NB4 (cell line): ENCODE data around the gene SKIL.
"Not testable (repeated sequence)": the region's sequence is repeated elsewhere in the genome, so short reads cannot be mapped to it uniquely, and the experiment has no call there.

Experiments
- DNase-seq: peaks from one replicate; pipeline ENCODE4 v3.0.0; 2010; ENCODE audit warnings: low read depth
- H3K4me3 ChIP-seq: one replicate; pipeline ENCODE4 v1.5.1; 2011; ENCODE audit warnings: mild to moderate bottlenecking, low read depth, low read length, moderate library complexity
- CTCF ChIP-seq: IDR thresholded peaks from one replicate; pipeline ENCODE4 v1.5.1; 2012; ENCODE audit warnings: low read depth, low read length
- MYC ChIP-seq: IDR thresholded peaks from 2 replicates; pipeline ENCODE4 v1.6.1; 2011; ENCODE audit warnings: low read depth, low read length
- POLR2A ChIP-seq: IDR thresholded peaks from 2 replicates; pipeline ENCODE4 v1.6.1; 2011; ENCODE audit warnings: mild to moderate bottlenecking; ENCODE audit not compliant: insufficient read length; ENCODE audit errors: extremely low read depth
- TF ChIP-seq, protein P1 (sequence below): IDR thresholded peaks from 2 replicates; pipeline ENCODE4 v1.6.1; 2011; ENCODE audit warnings: low read depth, low read length

Gene SKIL

GRCh38 chr3:170331143-170331542, 26.4 kb upstream of the SKIL start:
- DNase-seq, result no peak
- TF ChIP-seq, protein P1, sequence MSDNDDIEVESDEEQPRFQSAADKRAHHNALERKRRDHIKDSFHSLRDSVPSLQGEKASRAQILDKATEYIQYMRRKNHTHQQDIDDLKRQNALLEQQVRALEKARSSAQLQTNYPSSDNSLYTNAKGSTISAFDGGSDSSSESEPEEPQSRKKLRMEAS, result no peak
- TF ChIP-seq MYC (no peak), CTCF (no peak), POLR2A (no peak)
- H3K4me3 ChIP-seq, result no peak overlapping the region

DNA sequence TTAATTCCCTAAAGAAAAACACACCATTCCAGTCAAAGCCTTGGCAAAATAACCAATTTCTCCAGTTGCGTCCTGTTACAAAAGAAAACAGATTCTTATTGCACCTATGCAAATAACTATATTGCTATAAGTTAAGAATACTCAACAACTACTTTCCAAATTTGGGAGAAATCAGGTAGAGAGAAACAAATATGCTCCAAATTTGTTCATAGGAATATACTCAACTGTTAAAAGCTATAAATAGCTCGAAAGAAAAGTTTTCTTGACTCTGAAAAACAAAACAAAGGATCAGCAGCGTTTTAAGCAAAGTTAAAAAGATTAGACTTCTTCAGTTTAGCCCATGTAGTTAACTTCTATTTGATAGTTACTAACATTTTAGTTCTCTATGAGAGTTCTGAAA, 20.1 kb upstream of the SKIL start:
- DNase-seq, result no peak
- TF ChIP-seq MYC, result no peak
- no peak for TF ChIP-seq POLR2A
- TF ChIP-seq, protein P1, result no peak
- no peak for TF ChIP-seq CTCF
- no peak overlapping the region for H3K4me3 ChIP-seq

DNA sequence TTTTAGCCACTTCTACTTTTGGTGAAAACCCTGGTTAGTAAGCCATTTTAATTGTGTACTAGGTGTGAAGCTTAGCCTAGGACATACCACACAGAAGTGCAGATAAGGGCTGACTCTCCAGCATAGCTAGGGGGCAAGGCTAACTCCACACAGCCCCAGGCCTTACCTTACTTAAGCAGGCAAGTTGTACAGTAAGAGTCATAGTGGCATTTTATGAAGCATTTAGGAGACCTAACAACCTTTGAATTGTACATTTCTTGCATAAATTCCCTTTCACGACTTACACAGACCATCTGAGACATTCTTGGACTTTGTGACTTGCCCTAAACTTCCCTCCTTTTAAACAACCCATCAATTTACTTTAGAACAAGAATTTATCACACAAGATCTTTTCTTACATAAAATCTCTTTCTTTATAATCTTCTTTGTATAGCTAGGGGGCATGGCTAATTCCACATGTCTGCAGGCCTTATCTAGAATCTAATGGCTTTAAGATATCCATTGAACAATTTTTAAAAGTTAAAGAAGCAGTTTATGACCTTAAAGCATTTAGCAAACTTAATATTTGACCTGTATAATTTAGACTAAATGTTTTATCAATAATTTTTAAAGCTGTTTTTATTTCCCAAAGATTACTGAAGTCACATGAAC, 18.7 kb upstream of the SKIL start:
- H3K4me3 ChIP-seq, result no peak overlapping the region
- DNase-seq, result no peak
- TF ChIP-seq CTCF, result no peak
- TF ChIP-seq, protein P1, result no peak
- no peak for TF ChIP-seq POLR2A
- no peak for TF ChIP-seq MYC

DNA sequence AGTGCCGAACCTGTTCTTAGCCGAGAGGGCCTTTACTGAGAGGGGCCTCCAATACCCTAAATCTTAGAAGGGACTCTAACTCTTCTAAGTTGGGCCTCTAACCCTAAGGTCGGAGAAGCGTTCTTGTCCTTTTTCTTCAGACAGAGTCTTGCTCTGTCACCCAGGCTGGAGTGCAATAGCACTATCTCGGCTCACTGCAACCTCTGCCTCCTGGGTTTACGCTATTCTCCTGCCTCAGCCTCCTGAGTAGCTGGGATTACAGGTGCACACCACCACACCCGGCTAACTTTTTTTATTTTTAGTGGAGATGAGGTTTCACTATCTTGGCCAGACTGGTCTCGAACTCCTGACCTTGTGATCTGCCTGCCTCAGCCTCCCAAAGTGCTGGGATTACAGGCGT, 15.2 kb upstream of the SKIL start:
- not testable (repeated sequence) for H3K4me3 ChIP-seq, DNase-seq

GRCh38 chr3:170343859-170344258, 13.7 kb upstream of the SKIL start:
- DNase-seq, H3K4me3 ChIP-seq: not testable (repeated sequence)

GRCh38 chr3:170344971-170345370, 12.5 kb upstream of the SKIL start:
- H3K4me3 ChIP-seq, result no peak overlapping the region
- no peak for TF ChIP-seq POLR2A
- TF ChIP-seq, protein P1, result no peak
- TF ChIP-seq MYC, result no peak
- TF ChIP-seq CTCF, result no peak
- peak; percentile 71 for DNase-seq

DNA sequence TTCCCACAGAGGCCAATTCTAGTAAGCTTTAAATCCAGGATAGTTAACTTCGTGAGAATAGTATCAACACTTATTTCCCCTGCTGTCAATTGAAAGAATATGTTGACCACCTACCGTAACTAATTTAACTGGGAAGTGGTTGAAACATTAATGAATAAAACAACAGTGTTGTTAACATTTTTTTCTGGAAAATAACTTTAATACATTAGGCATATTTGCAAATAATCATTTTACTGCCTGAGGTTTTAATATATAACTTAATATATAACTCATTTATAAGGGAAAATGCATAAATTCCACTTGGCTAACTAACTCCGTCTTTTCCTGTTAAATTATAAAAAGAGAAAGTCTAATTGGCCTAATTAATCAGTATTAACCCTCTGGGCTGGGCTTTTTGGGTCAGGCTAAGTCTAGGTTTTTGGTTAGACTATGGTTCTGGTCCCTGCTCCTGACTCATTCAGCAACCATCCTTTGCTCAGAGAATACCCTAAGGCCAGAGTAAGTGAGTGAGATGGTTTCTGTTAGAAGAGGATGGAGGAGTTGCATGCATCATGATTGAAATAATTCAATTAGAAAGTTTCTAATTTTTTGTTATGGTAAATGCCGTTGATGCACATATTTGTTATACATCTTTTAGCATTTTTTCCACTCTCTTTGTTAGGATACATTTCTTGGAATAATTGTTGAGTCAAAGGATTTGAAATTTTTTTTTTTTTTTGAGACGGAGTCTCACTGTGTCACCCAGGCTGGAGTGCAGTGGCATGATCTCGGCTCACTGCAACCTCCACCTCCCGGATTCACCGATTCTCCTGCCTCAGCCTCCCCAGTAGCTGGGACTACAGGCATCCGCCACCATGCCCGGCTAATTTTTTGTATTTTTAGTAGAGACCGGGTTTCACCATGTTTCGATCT, 10.8 kb upstream of the SKIL start:
- no peak for TF ChIP-seq POLR2A
- TF ChIP-seq, protein P1, result no peak
- TF ChIP-seq MYC, result no peak
- no peak for TF ChIP-seq CTCF
- no peak for DNase-seq
- no peak overlapping the region for H3K4me3 ChIP-seq
